Subcutaneous abdominal adipose tissue (tissue), 5 donors: ENCODE data around the gene HIGD1A.

ENCODE experiments used
- H3K27ac ChIP-seq: one replicate; pipeline ENCODE4 v1.7.0; 2013; ENCODE audit warnings: low read depth, mild to moderate bottlenecking, inconsistent platforms, low read length, moderate library complexity
- H3K27me3 ChIP-seq, 5 donors: one replicate each; pipeline ENCODE4 v1.7.0; 2013; ENCODE audit warnings: low read length in 5 of 5, inconsistent platforms in 1 of 5; ENCODE audit not compliant: control insufficient read depth in 5 of 5, insufficient read depth in 4 of 5
- H3K36me3 ChIP-seq, 5 donors: one replicate each; pipeline ENCODE4 v1.7.0; 2013; ENCODE audit warnings: low read length in 5 of 5; ENCODE audit not compliant: control insufficient read depth in 5 of 5, insufficient read depth in 5 of 5
- H3K4me1 ChIP-seq, 5 donors: one replicate each; pipeline ENCODE4 v1.7.0; 2013; ENCODE audit warnings: low read length in 5 of 5, mild to moderate bottlenecking in 3 of 5, moderate library complexity in 1 of 5; ENCODE audit not compliant: control insufficient read depth in 5 of 5, insufficient read depth in 5 of 5
- H3K4me3 ChIP-seq, 5 donors: one replicate each; pipeline ENCODE4 v1.7.0; 2013; ENCODE audit warnings: low read length in 5 of 5, low read depth in 1 of 5
- H3K9ac ChIP-seq, 5 donors: one replicate each; pipeline ENCODE4 v1.7.0; 2013; ENCODE audit warnings: low read length in 5 of 5, mild to moderate bottlenecking in 4 of 5, moderate library complexity in 3 of 5
- H3K9me3 ChIP-seq, 5 donors: one replicate each; pipeline ENCODE4 v1.7.0; 2013; ENCODE audit warnings: low read length in 5 of 5; ENCODE audit not compliant: control insufficient read depth in 5 of 5
- donor health status: healthy.
- donor health status: healthy.
- donor health status: healthy.
- donor health status: healthy.
- donor health status: healthy.

Gene HIGD1A

DNA sequence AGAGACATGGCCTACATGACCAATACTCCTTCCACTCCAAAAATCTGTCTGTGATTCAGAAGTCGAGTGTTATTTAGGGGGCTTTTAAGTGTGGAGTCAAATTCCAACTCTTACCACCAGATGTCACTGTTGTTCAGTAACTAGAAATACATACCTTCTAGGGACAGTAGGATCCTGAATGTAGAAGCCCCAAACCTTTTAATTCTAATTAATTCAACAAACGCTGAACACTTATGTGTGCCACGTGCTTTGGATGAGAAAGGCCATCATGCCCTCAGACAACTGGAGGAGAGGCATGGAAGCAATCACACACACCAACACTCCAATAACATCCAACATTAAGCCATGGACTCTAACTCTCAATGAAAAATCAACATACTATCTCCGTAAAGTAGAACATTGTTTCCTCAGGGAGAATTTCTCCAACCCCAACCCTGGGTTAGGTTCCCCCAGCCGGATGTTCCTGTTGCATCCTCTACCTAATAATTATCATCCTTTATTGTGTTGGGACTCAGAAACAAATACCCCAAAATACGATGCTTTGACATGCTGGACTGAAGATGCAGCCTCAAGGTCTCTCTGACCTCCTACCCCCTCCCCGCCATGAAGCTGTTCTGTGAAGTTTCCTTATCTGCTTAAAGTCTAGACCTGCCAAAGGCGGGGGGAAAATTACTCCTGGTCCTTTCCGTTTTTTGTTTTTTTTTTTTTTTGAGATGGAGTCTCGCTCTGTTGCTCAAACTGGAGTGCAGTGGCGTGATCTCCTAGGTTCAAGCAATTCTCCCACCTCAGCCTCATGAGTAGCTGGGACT is 23.2 kb downstream of the HIGD1A start:
- Histone ChIP-seq H3K36me3 (peaks cover 3 to 8% (median 4%) of the 10 kb centered on the region in 5 donors), H3K9ac (no peak overlapping the region), H3K4me1 (peaks cover 0 to 19% (median 19%) of the 10 kb centered on the region in 5 donors), H3K4me3 (no peak overlapping the region), H3K27ac (peak overlapping the region; percentile 63), H3K9me3 (no peaks in the 10 kb centered on the region), H3K27me3 (no peaks in the 10 kb centered on the region)

DNA sequence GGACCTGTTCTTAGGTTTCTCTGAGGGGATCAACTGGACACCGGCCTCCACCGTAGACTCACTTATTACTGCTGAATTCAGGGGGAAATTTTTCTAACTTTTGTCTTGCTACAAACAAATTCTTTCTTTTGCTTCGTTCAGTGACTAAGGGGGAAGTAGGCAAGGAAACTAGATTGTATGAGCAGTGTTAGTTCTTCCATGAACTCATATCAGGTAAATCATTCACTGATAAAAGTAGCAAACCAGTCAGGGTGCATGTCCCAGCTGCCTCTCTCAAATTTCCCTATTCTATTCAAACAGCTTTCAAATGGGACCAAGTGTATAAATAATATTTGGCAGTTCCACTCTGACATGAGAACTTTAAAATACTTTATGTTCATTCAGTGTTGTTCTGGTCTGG is 23.9 kb downstream of the HIGD1A start:
- peaks cover 3 to 8% (median 4%) of the 10 kb centered on the region in 5 donors for H3K36me3 ChIP-seq
- no peak overlapping the region for H3K4me3 ChIP-seq
- no peaks in the 10 kb centered on the region for H3K9me3 ChIP-seq
- peaks cover 0 to 16% (median 15%) of the 10 kb centered on the region in 5 donors for H3K4me1 ChIP-seq
- peak overlapping the region; percentile 63 for H3K27ac ChIP-seq
- H3K9ac ChIP-seq = no peak overlapping the region
- H3K27me3 ChIP-seq = no peaks in the 10 kb centered on the region

- H3K4me1 ChIP-seq = peaks cover 0 to 16% (median 9%) of the 10 kb centered on the region in 5 donors
- H3K27ac ChIP-seq = peak overlapping the region; percentile 19
- H3K27me3 ChIP-seq = no peaks in the 10 kb centered on the region
- H3K4me3 ChIP-seq = no peak overlapping the region
- H3K36me3 ChIP-seq = peaks cover 2 to 6% (median 4%) of the 10 kb centered on the region in 5 donors
- no peak overlapping the region for H3K9ac ChIP-seq
- no peaks in the 10 kb centered on the region for H3K9me3 ChIP-seq
Measured at GRCh38 chr3:42778644-42779043, 25.6 kb downstream of the HIGD1A start.

DNA sequence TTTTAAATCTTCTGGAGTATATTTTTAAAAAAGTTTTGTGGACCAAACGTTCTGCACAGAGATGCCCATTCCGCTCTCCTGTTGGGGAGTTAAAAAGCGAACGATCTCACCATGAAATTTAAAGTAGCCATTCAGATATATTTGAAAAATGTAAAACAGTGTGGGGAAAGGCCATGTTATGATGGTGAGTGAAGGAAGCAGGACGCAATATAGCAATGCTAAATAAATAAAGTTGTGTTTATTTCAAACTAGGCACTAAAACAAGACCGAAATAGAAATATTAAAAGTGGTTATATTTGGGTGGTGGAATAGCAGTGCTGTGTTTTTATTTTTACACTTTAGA is 30.9 kb downstream of the HIGD1A start:
- Histone ChIP-seq H3K9ac (peak overlapping the region in 2 of 5 donors; percentile 57 to 74), H3K27me3 (no peaks in the 10 kb centered on the region), H3K27ac (no peak overlapping the region), H3K4me1 (peaks cover 0 to 14% (median 13%) of the 10 kb centered on the region in 5 donors), H3K36me3 (no peaks in the 10 kb centered on the region), H3K9me3 (no peaks in the 10 kb centered on the region), H3K4me3 (peak overlapping the region; percentile 56 to 77 (median 68))

DNA sequence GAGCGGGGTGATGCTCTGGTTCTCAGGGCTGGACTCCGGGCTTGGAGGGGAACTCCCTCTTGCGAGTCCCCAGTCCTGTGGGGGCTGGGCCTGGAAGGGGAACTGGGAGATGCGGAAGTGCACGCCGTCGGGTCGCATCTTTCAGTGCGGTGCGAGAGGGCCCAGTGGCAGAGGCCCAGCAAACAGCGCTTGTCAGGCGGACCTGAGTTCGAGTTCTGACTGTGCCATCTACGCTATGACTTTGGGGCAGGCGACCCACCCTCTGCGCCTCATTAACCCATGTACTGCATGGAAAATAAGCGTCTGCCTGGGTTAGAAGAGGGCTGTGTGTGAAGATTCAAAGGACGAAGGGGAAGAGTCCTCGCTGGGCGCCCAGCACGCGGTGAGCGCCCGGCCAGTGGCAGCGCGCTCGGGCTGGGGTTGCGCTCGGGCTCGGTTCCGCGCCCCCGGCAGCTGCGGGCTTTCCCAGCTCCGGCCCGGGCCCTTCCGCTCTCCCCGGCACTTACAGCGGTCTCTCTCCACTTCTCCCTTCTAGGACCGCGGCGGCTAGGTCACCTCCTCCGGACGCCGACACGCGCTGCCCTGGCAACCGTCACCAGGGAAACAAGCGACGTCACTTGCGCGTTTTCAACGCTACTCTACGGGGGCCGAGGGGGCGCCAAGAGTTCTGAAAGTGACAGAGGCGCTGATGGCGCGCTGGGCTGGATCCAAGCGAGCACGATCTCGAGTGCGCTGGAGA is 31.5 kb downstream of the HIGD1A start, which contains the start of gene CCDC13:
Gene CCDC13, minus strand, starts transcription at position 584 of the 739 bp plus-strand sequence. CDS start 14,908 bp downstream, outside the sequence.
- Histone ChIP-seq H3K9ac (peak within 1 kb of the TSS in 4 of 5 donors; percentile 52 to 84 (median 72)), H3K4me1 (peaks cover 0 to 14% (median 13%) of the 10 kb centered on the region in 5 donors), H3K4me3 (peak within 1 kb of the TSS; percentile 56 to 77 (median 68)), H3K9me3 (no peaks in the 10 kb centered on the region), H3K27me3 (no peaks in the 10 kb centered on the region), H3K27ac (no peak within 1 kb of the TSS), H3K36me3 (no peaks in the 10 kb centered on the region)

GRCh38 chr3:42771271-42771670 is 33.0 kb downstream of the HIGD1A start:
- no peak overlapping the region for H3K27ac ChIP-seq
- H3K27me3 ChIP-seq = no peaks in the 10 kb centered on the region
- H3K36me3 ChIP-seq = no peaks in the 10 kb centered on the region
- no peak overlapping the region for H3K9ac ChIP-seq
- H3K9me3 ChIP-seq = no peaks in the 10 kb centered on the region
- H3K4me1 ChIP-seq = peaks cover 0 to 15% (median 14%) of the 10 kb centered on the region in 5 donors
- no peak overlapping the region for H3K4me3 ChIP-seq

DNA sequence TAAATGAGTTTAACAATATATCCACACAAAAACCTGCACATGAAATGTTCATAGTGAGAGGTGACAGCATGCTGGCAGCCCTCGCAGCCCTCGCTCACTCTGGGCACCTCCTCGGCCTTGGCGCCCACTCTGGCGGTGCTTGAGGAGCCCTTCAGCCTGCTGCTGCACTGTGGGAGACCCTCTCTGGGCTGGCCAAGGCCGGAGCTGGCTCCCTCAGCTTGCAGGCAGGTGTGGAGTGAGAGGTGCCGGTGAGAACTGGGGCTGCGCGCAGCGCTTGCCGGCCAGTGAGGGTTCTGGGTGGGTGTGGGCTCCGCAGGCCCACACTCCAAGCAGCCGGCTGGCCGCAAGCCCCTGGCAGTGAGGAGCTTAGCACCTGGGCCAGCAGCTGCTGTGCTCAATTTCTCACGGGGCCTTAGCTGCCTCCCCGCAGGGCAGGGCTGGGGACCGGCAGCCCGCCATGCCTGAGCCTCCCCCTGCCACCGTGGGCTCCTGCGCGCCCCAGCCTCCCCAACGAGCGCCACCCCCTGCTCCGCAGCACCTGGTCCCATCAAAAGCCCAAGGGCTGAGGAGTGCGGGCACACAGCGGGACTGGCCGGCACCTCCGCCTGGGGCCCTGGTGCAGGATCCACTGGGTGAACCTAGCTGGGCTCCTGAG is 34.7 kb downstream of the HIGD1A start:
- peaks cover 2 to 22% (median 20%) of the 10 kb centered on the region in 5 donors for H3K4me1 ChIP-seq
- H3K27me3 ChIP-seq = no peaks in the 10 kb centered on the region
- no peak overlapping the region for H3K27ac ChIP-seq
- no peak overlapping the region for H3K9ac ChIP-seq
- H3K36me3 ChIP-seq = no peaks in the 10 kb centered on the region
- no peaks in the 10 kb centered on the region for H3K9me3 ChIP-seq
- H3K4me3 ChIP-seq = no peak overlapping the region

DNA sequence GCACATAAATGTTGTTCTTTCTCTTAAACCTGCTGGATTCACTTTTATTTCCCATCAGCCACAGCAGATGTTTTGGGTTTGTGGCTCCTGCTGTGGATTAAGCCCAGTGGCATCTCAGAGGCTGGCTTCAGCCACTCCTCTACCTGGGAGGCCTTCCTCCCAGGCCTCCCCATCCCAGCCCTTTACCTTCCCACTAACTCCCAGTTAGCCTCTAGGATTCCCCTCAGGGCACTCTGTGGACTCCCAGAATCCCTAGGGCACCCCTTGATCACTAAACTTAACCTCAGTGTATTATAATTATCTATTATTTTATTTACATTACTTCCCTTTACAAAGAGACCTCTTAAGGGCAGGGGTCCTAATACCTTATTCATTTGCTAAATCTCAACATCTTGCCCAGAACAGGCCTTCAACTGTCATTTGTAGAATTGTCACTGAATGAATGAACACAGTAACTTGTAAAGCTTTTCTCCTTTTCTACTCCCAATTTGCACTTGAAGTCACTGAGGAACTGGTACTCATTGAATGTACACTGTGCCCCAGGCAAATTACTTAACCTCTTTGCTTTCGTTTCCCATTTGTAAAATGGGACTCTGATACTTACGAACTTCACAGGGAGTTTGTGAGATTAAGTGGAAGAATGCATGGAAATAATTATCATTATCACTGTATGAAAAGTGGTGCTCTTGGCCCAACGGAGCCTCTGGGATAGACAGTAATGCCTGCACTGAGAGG is 39.6 kb downstream of the HIGD1A start:
- H3K4me3 ChIP-seq = no peak overlapping the region
- peaks cover 2 to 34% (median 31%) of the 10 kb centered on the region in 5 donors for H3K4me1 ChIP-seq
- no peaks in the 10 kb centered on the region for H3K27me3 ChIP-seq
- no peaks in the 10 kb centered on the region for H3K9me3 ChIP-seq
- no peak overlapping the region for H3K27ac ChIP-seq
- no peaks in the 10 kb centered on the region for H3K36me3 ChIP-seq
- no peak overlapping the region for H3K9ac ChIP-seq

GRCh38 chr3:42764115-42764514 is 40.2 kb downstream of the HIGD1A start:
- no peaks in the 10 kb centered on the region for H3K9me3 ChIP-seq
- no peak overlapping the region for H3K27ac ChIP-seq
- no peak overlapping the region for H3K4me3 ChIP-seq
- H3K4me1 ChIP-seq = peaks cover 2 to 34% (median 31%) of the 10 kb centered on the region in 5 donors
- H3K9ac ChIP-seq = no peak overlapping the region
- no peaks in the 10 kb centered on the region for H3K27me3 ChIP-seq
- H3K36me3 ChIP-seq = no peaks in the 10 kb centered on the region
